K562 (cell line): ENCODE measurements around the gene TMBIM4. TPM values are rescaled to one million over a fixed set of nuclear protein-coding genes. Genes with fewer than 3 reads are reported as not detected.
A peak's percentile ranks its signal among the peaks of the same experiment; 100 is the strongest.

Source experiments
- MGA ChIP-seq: fragments of 450-650 bp; IDR thresholded peaks from 2 replicates; pipeline ENCODE4 v1.6.1; 2016; ENCODE audit warnings: mild to moderate bottlenecking, moderate library complexity
- MTA1 ChIP-seq: fragments of 450-650 bp; IDR thresholded peaks from 2 replicates; pipeline ENCODE4 v1.6.1; 2017; ENCODE audit warnings: borderline replicate concordance
- YY1 ChIP-seq, 3 experiments: IDR thresholded peaks; 2 replicates each; pipeline ENCODE4 v1.6.1; 2011; ENCODE audit warnings: low read length in 2 of 3, mild to moderate bottlenecking in 2 of 3, moderate library complexity in 2 of 3, borderline replicate concordance in 1 of 3, control low read depth in 1 of 3, low read depth in 1 of 3; ENCODE audit not compliant: insufficient read depth in 3 of 3, insufficient replicate concordance in 2 of 3, control insufficient read depth in 1 of 3, insufficient read length in 1 of 3; ENCODE audit errors: extremely low read depth in 1 of 3
- ZC3H4 ChIP-seq: sonication (generic); formaldehyde crosslinking; IDR thresholded peaks from 2 replicates; pipeline ENCODE4 v1.9.0; 2021; ENCODE audit warnings: missing genetic modification reagents, borderline replicate concordance
- ZNF740 ChIP-seq, 3 experiments: fragments of 200-800 bp in 1 of 3; sonication (Bioruptor generic) in 1 of 3; sonication (generic) in 1 of 3; formaldehyde crosslinking in 1 of 3; IDR thresholded peaks; 2 replicates each; pipeline versions ENCODE4 v1.6.1 to v1.8.0; 2016 to 2022; ENCODE audit warnings: mild to moderate bottlenecking in 2 of 3, missing compliant biosample characterization in 2 of 3, missing genetic modification characterization in 2 of 3, missing genetic modification reagents in 1 of 3
- polyA plus RNA-seq, 8 experiments: library from polyadenylated mRNA; depleted of rRNA in 4 of 8; stranded (reverse) in 5 of 8; unstranded in 3 of 8; fragments of >200 nt; fragmentation: Nextera tagmentation in 2 of 8; fragmentation: Illumina TruSeq in 1 of 8; extraction: Ambion mirVana in 2 of 8; extraction: Trizol in 1 of 8; gene quantifications; 2 replicates each; pipeline versions ENCODE4 v1.2.1 to v1.2.3, GENCODE V29; 2011 to 2014; ENCODE audit warnings: inconsistent platforms in 1 of 8, missing spikeins in 1 of 8
- total RNA-seq, 7 experiments: library from RNA; depleted of rRNA in 6 of 7; stranded (reverse); fragments of >200 nt in 6 of 7; fragmentation: Illumina TruSeq in 2 of 7; extraction: Trizol in 2 of 7; gene quantifications; 2 replicates each; pipeline versions ENCODE4 v1.2.1 to v1.2.3, GENCODE V29; 2011 to 2021; ENCODE audit warnings: low replicate concordance in 1 of 7
- TF ChIP-seq, protein P1 (sequence below): sonication (generic); formaldehyde crosslinking; IDR thresholded peaks from 2 replicates; pipeline ENCODE4 v1.5.0; 2020; ENCODE audit warnings: missing genetic modification reagents
- TF ChIP-seq, protein P2 (sequence below): fragments of 450-650 bp; conservative IDR thresholded peaks from 2 replicates; pipeline ENCODE4 v1.6.1; 2016; ENCODE audit warnings: missing genetic modification characterization, low read depth, mild to moderate bottlenecking, missing compliant biosample characterization, moderate library complexity
- TF ChIP-seq, protein P3 (sequence below): sonication (generic); IDR thresholded peaks from 2 replicates; pipeline ENCODE4 v1.6.1; 2016
- TF ChIP-seq, protein P4 (sequence below): sonication (generic); formaldehyde crosslinking; IDR thresholded peaks from 2 replicates; pipeline ENCODE4 v1.9.0; 2022; ENCODE audit warnings: mild to moderate bottlenecking, missing genetic modification reagents

TMBIM4 gene
- total and polyA plus RNA-seq, 9 of the 15 experiments (the other 6 are each of a cell fraction or from before 2014, with no cell fraction given): 18.6 to 272 (median 50.0) TPM

GRCh38 chr12:66168410-66168809 lies 1.4 kb downstream of the TMBIM4 start (continued):
- TF ChIP-seq YY1 (IDR thresholded peaks at IDR 0.05; ENCODE audit: borderline replicate concordance in 1 of 3, control insufficient read depth in 1 of 3, extremely low read depth in 1 of 3, insufficient read depth in 3 of 3, insufficient read length in 1 of 3, insufficient replicate concordance in 2 of 3, low read depth in 1 of 3, low read length in 2 of 3) (peak in 1 of 3 experiments; percentile 67), MGA (peak; percentile 83), ZNF740 (CRISPR knock-in tag; IDR thresholded peaks at IDR 0.05) (no peak), ZNF740 (tag; IDR thresholded peaks at IDR 0.05) (0 out of 4 replicates have a peak, but pooled peaks of 1 of the 2 experiments have one; percentile 44), ZC3H4 (CRISPR knock-in tag) (no peak), MTA1 (no peak)
- TF ChIP-seq, protein P1, sequence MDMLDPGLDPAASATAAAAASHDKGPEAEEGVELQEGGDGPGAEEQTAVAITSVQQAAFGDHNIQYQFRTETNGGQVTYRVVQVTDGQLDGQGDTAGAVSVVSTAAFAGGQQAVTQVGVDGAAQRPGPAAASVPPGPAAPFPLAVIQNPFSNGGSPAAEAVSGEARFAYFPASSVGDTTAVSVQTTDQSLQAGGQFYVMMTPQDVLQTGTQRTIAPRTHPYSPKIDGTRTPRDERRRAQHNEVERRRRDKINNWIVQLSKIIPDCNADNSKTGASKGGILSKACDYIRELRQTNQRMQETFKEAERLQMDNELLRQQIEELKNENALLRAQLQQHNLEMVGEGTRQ (CRISPR knock-in tag): peak; percentile 53
- TF ChIP-seq, protein P2, sequence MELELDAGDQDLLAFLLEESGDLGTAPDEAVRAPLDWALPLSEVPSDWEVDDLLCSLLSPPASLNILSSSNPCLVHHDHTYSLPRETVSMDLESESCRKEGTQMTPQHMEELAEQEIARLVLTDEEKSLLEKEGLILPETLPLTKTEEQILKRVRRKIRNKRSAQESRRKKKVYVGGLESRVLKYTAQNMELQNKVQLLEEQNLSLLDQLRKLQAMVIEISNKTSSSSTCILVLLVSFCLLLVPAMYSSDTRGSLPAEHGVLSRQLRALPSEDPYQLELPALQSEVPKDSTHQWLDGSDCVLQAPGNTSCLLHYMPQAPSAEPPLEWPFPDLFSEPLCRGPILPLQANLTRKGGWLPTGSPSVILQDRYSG (tag): 0 out of 2 replicates have a peak, but pooled peaks have one; percentile 20
- TF ChIP-seq, protein P3, sequence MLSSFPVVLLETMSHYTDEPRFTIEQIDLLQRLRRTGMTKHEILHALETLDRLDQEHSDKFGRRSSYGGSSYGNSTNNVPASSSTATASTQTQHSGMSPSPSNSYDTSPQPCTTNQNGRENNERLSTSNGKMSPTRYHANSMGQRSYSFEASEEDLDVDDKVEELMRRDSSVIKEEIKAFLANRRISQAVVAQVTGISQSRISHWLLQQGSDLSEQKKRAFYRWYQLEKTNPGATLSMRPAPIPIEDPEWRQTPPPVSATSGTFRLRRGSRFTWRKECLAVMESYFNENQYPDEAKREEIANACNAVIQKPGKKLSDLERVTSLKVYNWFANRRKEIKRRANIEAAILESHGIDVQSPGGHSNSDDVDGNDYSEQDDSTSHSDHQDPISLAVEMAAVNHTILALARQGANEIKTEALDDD: peak; percentile 75
- TF ChIP-seq, protein P4, sequence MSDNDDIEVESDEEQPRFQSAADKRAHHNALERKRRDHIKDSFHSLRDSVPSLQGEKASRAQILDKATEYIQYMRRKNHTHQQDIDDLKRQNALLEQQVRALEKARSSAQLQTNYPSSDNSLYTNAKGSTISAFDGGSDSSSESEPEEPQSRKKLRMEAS: no peak
